Stimulated activated CD8-positive, alpha-beta memory T cell treated with anti-CD3 and anti-CD28 coated beads, Interleukin-12 subunit alpha, Interleukin-12 subunit beta, amount 100 ng/mL, for 24 hours (primary cell): ENCODE results near the gene RPH3AL.
"Not testable (repeated sequence)": the region's sequence is repeated elsewhere in the genome, so short reads cannot be mapped to it uniquely, and the experiment has no call there.

Source experiments
- DNase-seq: peaks from one replicate; pipeline ENCODE4 v3.0.0-alpha.2; 2020; ENCODE audit errors: extremely low read depth

The RPH3AL gene

DNA sequence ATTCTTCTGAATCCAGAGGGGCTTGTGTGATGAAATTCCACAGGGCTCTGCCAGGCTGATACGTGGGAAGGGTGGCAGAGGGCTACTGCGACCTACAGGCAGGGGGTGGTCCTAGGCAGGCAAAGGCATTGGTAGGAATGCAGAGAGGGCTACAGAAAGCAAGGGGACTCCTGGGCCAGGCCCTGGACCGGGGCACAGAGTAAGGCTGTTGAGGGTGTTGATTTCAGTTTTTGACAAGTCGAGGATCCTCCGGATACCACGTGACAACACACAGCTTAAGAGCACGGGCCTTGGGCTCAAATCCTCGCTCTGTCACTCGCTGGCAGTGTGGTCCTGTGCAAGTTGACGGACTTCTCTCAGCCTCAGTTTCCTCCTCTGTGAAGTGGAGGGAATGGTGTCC is 152.0 kb downstream of the RPH3AL start:
- no peak for DNase-seq

DNA sequence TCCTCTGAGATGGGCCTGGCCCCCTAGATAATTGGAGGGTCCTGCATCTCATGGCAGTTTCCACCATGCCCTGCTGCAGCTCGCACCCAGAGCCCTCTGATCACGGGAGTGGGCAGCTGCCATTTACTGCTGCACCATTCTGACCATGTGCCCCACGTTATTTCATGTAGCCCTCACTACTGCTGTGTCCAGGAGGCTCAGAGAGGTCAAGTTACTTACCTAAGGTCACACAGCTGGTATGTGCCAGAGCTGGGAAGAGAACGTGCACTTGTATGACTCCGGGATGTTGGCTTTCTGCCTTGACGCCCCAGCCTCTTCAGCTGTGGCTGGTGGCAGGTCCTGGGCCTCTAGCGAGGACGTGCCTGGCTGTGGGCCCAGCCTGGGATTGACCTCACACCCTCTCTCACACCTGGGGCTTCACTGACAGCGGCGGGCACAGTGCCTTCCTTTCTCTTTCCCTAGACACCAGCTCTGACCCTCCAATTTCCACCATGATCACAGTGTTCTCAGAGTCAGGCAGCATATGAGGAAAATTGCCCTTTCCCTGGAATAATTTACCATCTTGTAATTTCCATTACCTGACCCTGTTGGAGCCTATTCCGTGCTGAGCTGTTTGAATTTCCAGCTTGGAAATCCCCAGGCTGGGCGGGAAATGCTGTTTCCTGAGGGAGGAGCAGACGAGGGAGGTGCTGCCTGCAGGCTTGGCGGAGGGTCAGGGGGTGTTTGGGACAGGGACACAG is 152.6 kb downstream of the RPH3AL start:
- no peak for DNase-seq

GRCh38 chr17:199191-199604 is 153.4 kb downstream of the RPH3AL start:
- no peak for DNase-seq

- not testable (repeated sequence) for DNase-seq
Observed at GRCh38 chr17:198225-198624, 154.4 kb downstream of the RPH3AL start.

DNA sequence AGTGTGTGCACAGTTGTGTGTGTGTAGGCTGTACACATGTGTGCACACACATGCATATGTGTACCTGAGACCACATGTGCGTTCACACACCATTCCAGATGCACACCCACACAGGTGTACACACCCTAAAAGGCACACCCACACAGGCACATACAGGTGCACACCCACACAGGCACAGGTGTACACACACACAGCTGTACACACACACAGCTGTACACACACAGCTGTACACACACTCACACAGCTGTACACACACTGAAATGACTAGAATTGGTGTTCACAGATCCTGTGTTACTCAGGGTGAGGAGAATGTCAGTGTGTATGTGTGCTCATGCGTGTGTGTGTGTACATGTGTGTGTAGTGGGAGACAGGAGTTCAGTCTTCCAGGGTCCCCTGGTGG is 155.3 kb downstream of the RPH3AL start:
- DNase-seq, result no peak

DNA sequence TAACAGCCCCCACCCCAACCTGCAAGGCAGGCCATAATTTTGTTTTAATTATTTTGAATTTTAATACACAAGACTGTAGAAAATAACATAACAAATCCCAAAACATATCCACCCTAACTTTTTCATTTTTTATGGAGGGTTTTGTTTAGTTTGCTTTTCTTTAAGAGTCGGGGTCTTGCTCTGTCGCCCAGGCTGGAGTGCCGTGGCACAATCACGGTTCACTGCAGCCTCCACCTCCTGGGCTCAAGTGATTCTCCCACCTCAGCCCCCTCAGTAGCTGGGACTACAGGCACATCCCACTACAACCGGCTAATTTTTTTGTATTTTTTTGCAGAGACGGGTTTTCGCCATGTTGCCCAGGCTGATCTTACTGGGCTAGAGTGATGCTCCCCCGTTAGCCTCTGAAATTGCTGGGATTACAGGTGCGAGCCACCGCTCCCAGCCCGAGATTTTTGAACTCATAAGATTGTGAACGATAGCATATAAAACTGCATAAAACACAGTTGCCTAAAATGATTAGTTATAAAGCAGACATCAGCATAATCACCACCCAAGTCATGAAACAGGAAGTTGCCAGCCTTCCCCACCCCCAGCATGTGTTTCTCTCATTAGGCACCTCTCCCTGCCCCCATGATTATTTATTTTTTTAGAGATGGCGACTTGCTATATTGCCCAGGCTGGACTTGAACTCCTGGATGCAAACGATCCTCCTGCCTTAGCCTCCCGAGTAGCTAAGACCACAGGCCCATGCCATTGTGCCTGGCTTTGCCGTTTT is 157.6 kb downstream of the RPH3AL start:
- DNase-seq, result no peak

DNA sequence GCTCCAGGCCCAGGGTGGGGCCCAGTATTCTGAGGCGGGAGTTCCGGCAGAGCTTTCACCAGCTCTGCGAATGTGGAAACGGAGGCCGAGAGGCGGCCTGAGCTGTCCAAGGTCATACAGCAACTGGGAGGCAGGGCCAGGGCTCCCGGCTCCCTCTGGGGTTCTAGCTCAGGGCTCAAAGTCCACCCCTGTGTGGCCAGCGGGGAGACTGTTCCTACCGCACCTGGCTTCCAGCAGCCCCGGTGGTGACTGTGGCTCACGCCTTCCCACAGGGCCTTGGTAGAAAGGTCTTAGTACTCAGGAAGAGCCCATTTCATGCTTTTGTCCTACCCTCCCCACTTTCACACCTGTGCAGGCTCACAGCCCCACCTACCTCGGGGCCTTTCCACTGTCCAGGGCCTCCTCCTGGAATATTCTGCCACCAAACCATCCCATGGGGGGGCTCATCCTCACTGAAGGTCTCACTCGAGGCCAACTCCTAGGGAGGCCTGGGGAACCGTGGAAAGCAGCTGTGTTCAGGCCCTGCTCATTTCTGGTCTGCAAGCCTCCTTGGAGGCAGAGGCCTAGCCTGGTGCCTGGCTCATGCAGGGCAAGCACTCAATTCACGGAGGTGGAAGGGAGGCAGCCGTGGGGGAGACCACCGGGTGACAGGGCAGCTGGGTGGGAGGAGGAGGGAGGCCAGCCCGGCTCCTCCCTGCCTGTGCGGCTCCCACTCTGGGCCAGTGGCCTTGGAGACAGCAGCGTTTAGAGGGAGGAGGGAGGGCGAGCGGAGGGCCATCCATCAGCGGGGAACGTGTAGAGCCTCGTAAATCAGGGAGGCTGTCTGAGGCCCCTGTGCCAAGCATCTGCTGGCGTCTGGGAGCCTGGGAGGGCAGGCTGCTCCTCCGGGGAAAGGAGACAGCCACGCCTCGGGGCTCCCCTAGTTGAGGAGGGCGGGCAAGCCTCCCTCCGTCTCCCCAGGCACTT is 158.5 kb downstream of the RPH3AL start:
- no peak for DNase-seq

DNA sequence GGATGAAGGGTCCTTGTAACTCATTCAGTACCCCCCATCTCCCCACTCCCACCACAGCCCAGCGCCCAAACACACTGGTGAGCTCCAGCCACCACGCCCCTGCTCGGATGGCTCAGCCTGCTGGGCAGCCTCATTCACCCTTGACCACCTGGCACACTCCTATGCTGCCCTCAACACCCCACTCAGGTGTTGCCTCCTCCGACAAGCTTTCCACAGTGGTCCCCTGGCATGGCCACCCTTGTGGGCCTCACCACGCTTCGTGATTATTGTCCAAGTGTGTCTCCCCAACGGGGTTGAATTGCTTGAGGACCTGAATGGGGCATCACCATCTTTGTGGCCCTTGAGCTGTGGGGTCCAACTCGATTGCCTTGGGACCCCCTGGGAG is 159.2 kb downstream of the RPH3AL start:
- DNase-seq, result no peak

- DNase-seq, result no peak
Observed at GRCh38 chr17:192666-193425, 159.8 kb downstream of the RPH3AL start.

GRCh38 chr17:189444-189843 is 163.2 kb downstream of the RPH3AL start:
- no peak for DNase-seq

DNA sequence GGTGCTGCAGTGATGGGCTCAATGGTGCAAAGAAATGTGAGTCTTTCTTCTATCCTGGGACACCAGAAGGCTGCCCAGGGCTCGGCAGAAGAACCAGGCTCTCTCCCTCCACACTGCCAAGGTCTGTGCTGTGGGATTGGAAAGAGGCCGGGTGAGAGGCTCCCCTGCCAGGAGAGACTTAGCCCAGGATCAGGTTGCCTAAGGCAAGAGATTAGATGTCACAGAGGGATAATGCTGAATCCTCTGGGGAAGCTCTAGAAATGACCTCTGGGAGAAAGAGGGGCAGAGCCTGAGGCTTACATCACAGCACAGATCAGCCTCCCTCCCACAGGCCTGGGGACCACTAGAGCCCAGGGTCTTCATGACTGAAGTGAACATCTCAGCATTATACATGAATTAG is 165.5 kb downstream of the RPH3AL start:
- no peak for DNase-seq

DNA sequence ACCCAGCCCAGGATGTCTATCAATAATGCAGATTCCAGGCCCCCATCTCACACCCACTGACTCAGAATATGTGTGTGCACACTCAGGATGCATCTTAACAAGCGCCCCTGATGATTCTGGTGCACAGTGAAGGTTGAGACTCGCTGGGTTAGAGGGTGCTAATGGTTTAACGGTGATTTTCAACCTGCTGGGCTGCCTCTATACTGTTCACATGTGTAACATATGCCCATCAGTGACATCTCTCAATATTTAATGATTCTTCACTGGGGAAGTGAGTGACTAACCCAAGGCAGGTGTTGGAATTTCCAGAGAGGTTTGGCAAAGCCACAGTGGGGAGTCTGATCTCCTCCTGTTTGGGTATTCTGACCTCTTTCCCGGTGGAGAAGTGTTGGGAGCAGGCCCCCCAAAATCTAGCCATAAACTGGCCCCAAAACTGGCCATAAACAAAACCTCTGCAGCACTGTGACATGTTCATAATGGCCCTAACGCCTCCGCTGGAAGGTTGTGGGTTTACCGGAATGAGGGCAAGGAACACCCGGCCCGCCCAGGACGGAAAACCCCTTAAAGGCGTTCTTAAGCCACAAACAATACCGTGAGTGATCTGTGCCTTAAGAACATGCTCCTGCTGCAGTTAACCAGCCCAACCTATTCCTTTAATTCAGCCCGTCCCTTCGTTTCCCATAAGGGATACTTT is 167.0 kb downstream of the RPH3AL start:
- no peak for DNase-seq

GRCh38 chr17:183021-183420 is 169.6 kb downstream of the RPH3AL start:
- DNase-seq, result no peak

GRCh38 chr17:182050-182751 is 170.4 kb downstream of the RPH3AL start:
- no peak for DNase-seq

GRCh38 chr17:181245-182049 is 171.2 kb downstream of the RPH3AL start, which contains the start of gene DOC2B:
TSS of gene DOC2B (minus strand) at chr17:181650. CDS start at chr17:181479, 171 bp downstream.
- no peak for DNase-seq

DNA sequence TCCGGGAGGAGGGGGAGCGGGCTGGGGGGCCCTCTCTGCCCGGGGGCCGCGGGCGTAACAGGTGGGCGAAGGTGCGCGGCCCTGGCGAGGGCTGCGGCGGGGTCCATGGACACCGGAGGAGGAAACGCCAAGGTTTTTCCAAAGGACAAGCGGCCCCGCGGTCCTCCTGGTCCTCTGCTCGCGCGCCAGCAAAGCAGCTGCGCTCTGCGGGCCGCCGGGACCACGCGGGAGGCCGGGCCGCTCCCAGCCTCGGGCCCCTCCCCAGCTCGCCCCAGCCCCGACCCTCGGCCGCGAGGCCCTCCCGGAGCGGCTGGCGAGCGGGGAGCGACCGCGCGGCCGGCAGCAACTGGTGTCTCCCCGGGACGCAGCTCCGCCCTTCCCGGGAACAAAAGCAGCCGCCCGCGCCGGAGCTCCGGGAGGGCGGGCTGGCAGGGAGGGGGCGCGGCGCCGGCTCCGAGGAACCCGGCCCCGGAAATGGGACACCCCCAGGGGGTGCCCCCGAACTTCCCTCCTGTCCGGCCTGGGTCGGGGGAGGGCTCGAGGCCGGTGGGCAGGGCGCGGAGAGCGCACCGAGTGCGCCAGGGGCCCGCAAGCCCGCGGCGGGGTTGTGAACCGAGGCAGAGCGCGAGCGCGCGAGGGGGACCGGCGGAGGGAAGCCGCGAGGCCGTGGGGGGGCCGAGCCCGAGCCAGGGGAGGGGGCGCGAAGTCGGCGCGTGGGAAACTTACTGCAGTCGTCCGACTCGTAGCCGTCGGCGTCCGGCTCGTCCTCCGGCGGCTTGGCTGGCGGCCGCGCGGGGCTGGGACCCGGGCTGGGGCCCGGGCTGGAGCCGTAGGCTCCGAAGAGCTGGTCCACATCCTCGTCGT is 172.0 kb downstream of the RPH3AL start:
- DNase-seq, result no peak

DNA sequence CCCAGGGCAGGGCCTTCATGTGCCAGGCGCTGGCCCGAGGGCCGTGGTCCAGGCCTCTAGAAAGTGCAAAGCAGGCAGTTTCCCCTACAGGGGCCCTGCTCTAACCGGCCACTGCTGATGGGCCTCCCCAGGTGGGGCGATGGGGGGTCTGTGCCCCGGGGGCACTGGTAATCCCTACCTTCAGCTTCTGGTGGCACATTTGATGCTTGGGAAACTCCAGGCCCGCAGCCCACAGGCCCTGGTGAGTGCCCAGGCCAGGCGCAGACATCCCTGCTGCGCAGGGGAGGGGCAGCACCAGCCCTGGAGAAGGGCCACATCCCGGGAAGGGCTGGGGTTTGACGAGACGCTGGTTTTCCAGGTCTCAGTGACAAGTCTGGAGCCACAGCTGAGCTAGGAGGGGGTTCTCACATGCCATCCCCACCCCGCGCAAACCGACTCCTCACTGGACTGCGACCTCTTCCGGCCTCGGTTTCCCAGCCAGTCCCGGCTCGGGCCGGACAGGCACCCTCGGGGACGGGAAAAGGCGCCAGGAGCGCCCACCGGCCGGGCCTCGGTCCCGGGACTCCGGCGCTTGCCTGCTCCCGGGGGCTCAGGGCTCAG is 172.7 kb downstream of the RPH3AL start:
- no peak for DNase-seq

GRCh38 chr17:179066-179432 is 173.6 kb downstream of the RPH3AL start:
- DNase-seq, result no peak
